Endothelial cell of umbilical vein (primary cell): ENCODE measurements around the gene UNKL. TPM values are rescaled to one million over a fixed set of nuclear protein-coding genes. Genes with fewer than 3 reads are reported as not detected.

Experiments
- BruUV-seq: library from RNA; stranded (reverse); fragments of 400-500 nt; replicated peaks from 2 replicates; lab custom pipeline; 2021; lab: Mats Ljungman, UMichigan
- CTCF ChIA-PET: fragments of 300-600, 350-600 bp; sonication (Branson Sonifier 250); formaldehyde crosslinking; loops from one replicate; lab custom pipeline; 2021; ENCODE audit warnings: antibody characterized with exemption, inconsistent platforms; lab: Charles Lee
- POLR2A ChIA-PET: fragments of 300-600, 350-600 bp; sonication (Branson Sonifier 250); formaldehyde crosslinking; loops from one replicate; lab custom pipeline; 2021; ENCODE audit warnings: antibody characterized with exemption, inconsistent platforms; lab: Charles Lee
- DNase-seq: peaks from one replicate; pipeline ENCODE4 v3.0.0-alpha.2; 2011; ENCODE audit warnings: low read depth, low spot score
- FAIRE-seq: peaks from 2 replicates; lab custom pipeline; 2011; peaks lifted over from hg19 to GRCh38; lab: Jason Lieb, UNC
- H2AFZ ChIP-seq: 2 replicates; pipeline ENCODE4 v1.6.0; 2012; ENCODE audit warnings: low read depth, low read length, control low read depth, inconsistent platforms
- H3K27ac ChIP-seq: 2 replicates; pipeline ENCODE4 v1.5.1; 2011; ENCODE audit warnings: low read depth, mild to moderate bottlenecking, control low read depth, low read length, moderate library complexity; ENCODE audit not compliant: insufficient read depth
- H3K27me3 ChIP-seq, 2 experiments: 2 replicates each; pipeline versions ENCODE4 v1.6.0 to v1.6.1; 2011; ENCODE audit warnings: low read length in 2 of 2, mixed read lengths in 1 of 2; ENCODE audit not compliant: control insufficient read depth in 2 of 2, insufficient read depth in 2 of 2
- H3K36me3 ChIP-seq, 2 experiments: 2 replicates in 1 of 2; 3 replicates in 1 of 2; pipeline ENCODE4 v1.5.1; 2011; ENCODE audit warnings: low read length in 2 of 2, mild to moderate bottlenecking in 1 of 2, moderate library complexity in 1 of 2; ENCODE audit not compliant: control insufficient read depth in 2 of 2, insufficient read depth in 2 of 2; ENCODE audit errors: extremely low read depth in 1 of 2
- H3K4me1 ChIP-seq: 3 replicates; pipeline ENCODE4 v1.5.1; 2011; ENCODE audit warnings: mild to moderate bottlenecking, low read length; ENCODE audit not compliant: control insufficient read depth, insufficient read depth; ENCODE audit errors: extremely low read depth
- H3K4me2 ChIP-seq: 2 replicates; pipeline ENCODE4 v1.6.1; 2011; ENCODE audit warnings: low read length, control low read depth, mixed read lengths; ENCODE audit not compliant: insufficient read depth
- H3K4me3 ChIP-seq, 3 experiments: fragments of 200-600 bp in 1 of 3; sonication (generic), shearing (Covaris generic) in 1 of 3; replicated peaks in 1 of 3; 2 replicates each; pipeline ENCODE4 v1.5.1; 2011 to 2016; ENCODE audit warnings: control low read depth in 3 of 3, low read length in 3 of 3, mild to moderate bottlenecking in 2 of 3, inconsistent platforms in 1 of 3, low read depth in 1 of 3, moderate library complexity in 1 of 3; ENCODE audit not compliant: insufficient read depth in 1 of 3
- H3K79me2 ChIP-seq: 2 replicates; pipeline ENCODE4 v1.6.0; 2012; ENCODE audit warnings: low read length, inconsistent platforms; ENCODE audit not compliant: control insufficient read depth, insufficient read depth
- H3K9ac ChIP-seq: replicated peaks from 2 replicates; pipeline ENCODE3; 2011; ENCODE audit warnings: low read length, control low read depth; ENCODE audit not compliant: insufficient read depth; ENCODE audit errors: extremely low read depth
- H3K9me1 ChIP-seq: replicated peaks from 3 replicates; pipeline ENCODE4 v1.6.0; 2011; ENCODE audit warnings: mild to moderate bottlenecking, low read length; ENCODE audit not compliant: control insufficient read depth, insufficient read depth; ENCODE audit errors: extremely low read depth
- H3K9me3 ChIP-seq: replicated peaks from 2 replicates; pipeline ENCODE4 v1.5.1; 2012; ENCODE audit warnings: low read length, inconsistent platforms; ENCODE audit not compliant: control insufficient read depth, insufficient read depth
- H4K20me1 ChIP-seq: replicated peaks from 2 replicates; pipeline ENCODE3; 2011; ENCODE audit warnings: mild to moderate bottlenecking, low read length; ENCODE audit not compliant: control insufficient read depth, insufficient read depth; ENCODE audit errors: extremely low read depth
- CTCF ChIP-seq, 2 donors: IDR thresholded peaks; 1 replicate in 1 of 2; 2 replicates in 1 of 2; pipeline ENCODE4 v1.5.1; 2011; ENCODE audit warnings: low read length in 2 of 2, mild to moderate bottlenecking in 2 of 2, moderate library complexity in 2 of 2, control low read depth in 1 of 2, inconsistent platforms in 1 of 2, low read depth in 1 of 2; ENCODE audit not compliant: insufficient read depth in 1 of 2; ENCODE audit errors: extremely low read depth in 1 of 2
- EZH2 ChIP-seq: IDR thresholded peaks from 2 replicates; pipeline ENCODE4 v1.6.1; 2012; ENCODE audit warnings: borderline replicate concordance, low read depth, mild to moderate bottlenecking, moderate library complexity, low read length, inconsistent platforms; ENCODE audit not compliant: severe bottlenecking
- FOS ChIP-seq: IDR thresholded peaks from 2 replicates; pipeline ENCODE4 v1.6.1; 2011; ENCODE audit warnings: mild to moderate bottlenecking, low read length, moderate library complexity, borderline replicate concordance; ENCODE audit not compliant: insufficient read depth
- JUN ChIP-seq: IDR thresholded peaks from 2 replicates; pipeline ENCODE4 v1.6.1; 2011; ENCODE audit warnings: borderline replicate concordance, low read depth; ENCODE audit not compliant: insufficient read length, insufficient read depth
- MAX ChIP-seq: IDR thresholded peaks from 2 replicates; pipeline ENCODE4 v1.6.1; 2011; ENCODE audit not compliant: insufficient read depth, insufficient read length
- POLR2A ChIP-seq: IDR thresholded peaks from 2 replicates; pipeline ENCODE4 v1.6.1; 2012; ENCODE audit warnings: low read depth, mild to moderate bottlenecking, control low read depth, low read length
- dilution Hi-C: fragments of 300-500 bp; cut with MboI; formaldehyde crosslinking; loops from one replicate; pipeline ENCODE4 v1.15.0; 2019; ENCODE audit warnings: low sequenced_read_pairs; ENCODE audit not compliant: extremely low pct_ligation_motif_present
- intact Hi-C: fragments of 100-400 bp; cut with micrococcal nuclease; formaldehyde crosslinking; loops from one replicate; pipeline ENCODE4 v1.10.0; 2022
- polyA plus RNA-seq, 4 experiments: library from polyadenylated mRNA; depleted of rRNA in 3 of 4; stranded (reverse) in 3 of 4; unstranded in 1 of 4; fragments of >200 nt; gene quantifications; 2 replicates each; pipeline versions ENCODE4 v1.2.1 to v1.2.3, GENCODE V29; 2011 to 2012; ENCODE audit warnings: missing spikeins in 1 of 4
- total RNA-seq: library from RNA; stranded (reverse); gene quantifications from 2 replicates; pipeline ENCODE4 v1.2.3, GENCODE V29; 2021

Gene UNKL
- total and polyA plus RNA-seq, 2 donors (not counting 3 experiments of a cell fraction or from before 2014, with no cell fraction given), result 17.1 to 32.8 TPM

GRCh38 chr16:1428511-1428910, 14.0 kb upstream of the UNKL start:
- dilution Hi-C loops (no loop called here), intact Hi-C loops (loop anchor here (10.0 kb wide), 1 partner anchor 276 kb away; the partner anchor contains the start of gene MAPK8IP3)
- Histone ChIP-seq H3K9me1 (no peaks in the 10 kb centered on the region), H4K20me1 (no peaks in the 10 kb centered on the region), H3K9ac (no peak overlapping the region), H3K36me3 (no peaks in the 10 kb centered on the region), H3K27me3 (no peaks in the 10 kb centered on the region), H3K9me3 (no peaks in the 10 kb centered on the region), H3K4me2 (no peak overlapping the region), H3K79me2 (no peaks in the 10 kb centered on the region), H3K4me1 (no peaks in the 10 kb centered on the region), H2AFZ (peak overlapping the region; percentile 65), H3K27ac (no peak overlapping the region), H3K4me3 (no peak overlapping the region)
- POLR2A ChIA-PET, result no interaction called here
- CTCF ChIA-PET, result interaction anchor here (0.8 to 1.7 kb wide), 4 partner anchors 8 to 322 kb away, joined by 3 to 8 read pairs (median 5); partner anchors contain the start of gene UQCC4
- DNase-seq (peak; percentile 36), FAIRE-seq (no peak)
- no peak for TF ChIP-seq FOS
- no peak for TF ChIP-seq POLR2A
- peak; percentile 59 to 70 for TF ChIP-seq CTCF (IDR thresholded peaks at IDR 0.05; ENCODE audit: extremely low read depth in 1 of 2, insufficient read depth in 1 of 2, low read depth in 1 of 2, low read length in 2 of 2)
- no peak for TF ChIP-seq MAX
- TF ChIP-seq JUN, result no peak
- TF ChIP-seq EZH2, result no peak
- BruUV-seq, result no TSS peak
